Measurements from ENCODE around the gene PRKCE.

DNA sequence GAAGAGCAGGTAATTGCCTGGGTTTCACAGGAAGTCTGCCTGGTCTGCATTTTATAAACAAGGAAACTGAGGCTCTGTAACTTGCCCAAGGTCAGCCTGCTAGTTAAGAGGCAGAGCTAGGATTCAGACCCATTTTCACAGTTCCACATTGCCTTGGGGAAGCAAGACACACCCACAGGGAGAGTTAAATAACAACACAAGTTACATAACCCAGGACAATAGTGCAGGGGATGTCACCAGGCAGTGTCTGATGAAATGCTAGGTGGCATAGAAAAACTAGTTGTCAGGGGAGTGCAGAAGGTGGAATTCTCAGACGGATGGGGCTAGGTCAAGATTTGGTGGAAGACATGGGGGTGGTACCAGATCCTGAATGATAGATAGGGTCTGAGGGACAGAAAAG lies 69.7 kb downstream of the PRKCE start:
- TF ChIP-seq CTCF (conservative IDR thresholded peaks at IDR 0.05) (no peak), EZH2 (IDR thresholded peaks at IDR 0.05; ENCODE audit: low read depth) (no peak)
